ENCODE data around the gene DPM2.

Gene DPM2

GRCh38 chr9:127972236-127972871, 34.7 kb upstream of the DPM2 start:
- DNase-seq = no peak

GRCh38 chr9:127971357-127972235, 33.9 kb upstream of the DPM2 start:
- DNase-seq = no peak

- no peak for DNase-seq
Measured at GRCh38 chr9:127970401-127971313, 33.0 kb upstream of the DPM2 start.

- DNase-seq = no peak
Measured at GRCh38 chr9:127968700-127969383, 31.2 kb upstream of the DPM2 start.

GRCh38 chr9:127968042-127968441, 30.4 kb upstream of the DPM2 start:
- DNase-seq = no peak

GRCh38 chr9:127967151-127967809, 29.6 kb upstream of the DPM2 start:
- no peak for DNase-seq

GRCh38 chr9:127966416-127967150, 28.9 kb upstream of the DPM2 start:
- DNase-seq = peak in 1 of 2 experiments; percentile 32

GRCh38 chr9:127965953-127966352, 28.3 kb upstream of the DPM2 start:
- DNase-seq = no peak

GRCh38 chr9:127963359-127964064, 25.9 kb upstream of the DPM2 start:
- no peak for DNase-seq

- no peak for DNase-seq
Measured at GRCh38 chr9:127963041-127963358, 25.3 kb upstream of the DPM2 start.

- DNase-seq = no peak
Measured at GRCh38 chr9:127962278-127962677, 24.6 kb upstream of the DPM2 start.

- no peak for DNase-seq
Measured at GRCh38 chr9:127961613-127962155, 24.0 kb upstream of the DPM2 start.

- DNase-seq = no peak
Measured at GRCh38 chr9:127961155-127961490, 23.5 kb upstream of the DPM2 start.

- DNase-seq = no peak
Measured at GRCh38 chr9:127960410-127961154, 22.9 kb upstream of the DPM2 start.

- no peak for DNase-seq
Measured at GRCh38 chr9:127959841-127960409, 22.3 kb upstream of the DPM2 start.

GRCh38 chr9:127959398-127959797, 21.7 kb upstream of the DPM2 start:
- DNase-seq = no peak

- DNase-seq = no peak
Measured at GRCh38 chr9:127958728-127959127, 21.1 kb upstream of the DPM2 start.

GRCh38 chr9:127955294-127956015, 17.8 kb upstream of the DPM2 start:
- peak; percentile 76 to 87 for DNase-seq

- DNase-seq = no peak
Measured at GRCh38 chr9:127954831-127955293, 17.2 kb upstream of the DPM2 start.

Data from NCI-H526 (cell line).